ENCODE data around the gene MTMR2. TPM values are rescaled to one million over a fixed set of nuclear protein-coding genes. Genes with fewer than 3 reads are reported as not detected.

Gene MTMR2
- total and polyA plus RNA-seq, 10 of the 15 experiments (the other 5 are each of a cell fraction or from before 2014, with no cell fraction given), result 7.6 to 46.6 (median 22.5) TPM

GRCh38 chr11:95831198-95831883, 92.6 kb downstream of the MTMR2 start:
- POLR2A ChIA-PET, result no interaction called here
- SMC1A ChIA-PET (ENCODE audit: uncharacterized antibody, unreplicated experiment), result interaction anchor here (1.0 to 1.1 kb wide), 2 partner anchors 30 to 120 kb away, joined by 3 to 5 read pairs; no protein-coding TSS in a partner anchor
- ATAC-seq (peak; percentile 30; the same call in 2 of the 3 replicates), FAIRE-seq (no peak), DNase-seq (ENCODE audit: low read depth, low spot score) (no peak)
- 5% methylated on average over 2 of the region's 2 CpGs for WGBS (ENCODE audit: insufficient coverage, insufficient replicate concordance, low lambda C conversion rate, missing lambda C conversion rate)
- H3K4me3 ChIP-seq, result no peak overlapping the region
- H3K9ac ChIP-seq (ENCODE audit: control insufficient read depth, insufficient read depth, low read length), result no peak overlapping the region
- H4K20me1 ChIP-seq (ENCODE audit: control insufficient read depth, insufficient read depth), result no peaks in the 10 kb centered on the region
- intact Hi-C loops (cut with micrococcal nuclease; ENCODE audit: unreplicated experiment), result no loop called here
- TSS peak; percentile 27 for BruUV-seq (replicated peaks)
- no peaks in the 10 kb centered on the region for H3K9me3 ChIP-seq (replicated peaks; ENCODE audit: control insufficient read depth, insufficient read depth, low read length)
- RAD21 ChIA-PET (ENCODE audit: unreplicated experiment), result no interaction called here
- no peaks in the 10 kb centered on the region for H3K27me3 ChIP-seq (replicated peaks in 1 of 2; ENCODE audit: control insufficient read depth in 2 of 2, insufficient read depth in 2 of 2, low read length in 1 of 2)
- TF ChIP-seq CREB1 (IDR thresholded peaks at IDR 0.05; ENCODE audit: low read depth) (no peak), SPI1 (IDR thresholded peaks at IDR 0.05; ENCODE audit: borderline replicate concordance, insufficient read depth, low read depth, low read length) (peak; percentile 62; the same call in 1 of the 2 replicates)
- H3K27ac ChIP-seq (ENCODE audit: control insufficient read depth, insufficient read depth), result no peak overlapping the region
- peaks cover 0 to 15% of the 10 kb centered on the region in 2 experiments for H3K36me3 ChIP-seq (ENCODE audit: control insufficient read depth in 2 of 2, insufficient read depth in 2 of 2, low read length in 1 of 2)
- H3K4me1 ChIP-seq (ENCODE audit: control insufficient read depth, insufficient read depth, low read length), result no peaks in the 10 kb centered on the region
- no peaks in the 10 kb centered on the region for H3K79me2 ChIP-seq (ENCODE audit: control insufficient read depth, insufficient read depth, low read length)
- no peak overlapping the region for H3K4me2 ChIP-seq (ENCODE audit: control insufficient read depth, insufficient read depth)
- in situ Hi-C loops (cut with MboI), result no loop called here
- H2AFZ ChIP-seq (ENCODE audit: control insufficient read depth, low read depth, low read length), result no peak overlapping the region
- CTCF ChIA-PET, result interaction anchor here (1.0 to 1.3 kb wide), 4 partner anchors 8 to 598 kb away, joined by 3 to 5 read pairs (median 4); partner anchors contain the start of gene MAML2

- in situ Hi-C loops (cut with MboI), result no loop called here
- Histone ChIP-seq H3K27ac (ENCODE audit: control insufficient read depth, insufficient read depth) (no peak overlapping the region), H3K36me3 (ENCODE audit: control insufficient read depth in 2 of 2, insufficient read depth in 2 of 2, low read length in 1 of 2) (peaks cover 0 to 10% of the 10 kb centered on the region in 2 experiments), H2AFZ (ENCODE audit: control insufficient read depth, low read depth, low read length) (no peak overlapping the region), H4K20me1 (ENCODE audit: control insufficient read depth, insufficient read depth) (no peaks in the 10 kb centered on the region), H3K79me2 (ENCODE audit: control insufficient read depth, insufficient read depth, low read length) (no peaks in the 10 kb centered on the region), H3K27me3 (replicated peaks in 1 of 2; ENCODE audit: control insufficient read depth in 2 of 2, insufficient read depth in 2 of 2, low read length in 1 of 2) (no peaks in the 10 kb centered on the region), H3K4me2 (ENCODE audit: control insufficient read depth, insufficient read depth) (no peak overlapping the region), H3K4me3 (no peak overlapping the region), H3K4me1 (ENCODE audit: control insufficient read depth, insufficient read depth, low read length) (no peaks in the 10 kb centered on the region), H3K9ac (ENCODE audit: control insufficient read depth, insufficient read depth, low read length) (no peak overlapping the region), H3K9me3 (replicated peaks; ENCODE audit: control insufficient read depth, insufficient read depth, low read length) (no peaks in the 10 kb centered on the region)
- no TSS peak for BruUV-seq (replicated peaks)
- ChIA-PET SMC1A (ENCODE audit: uncharacterized antibody, unreplicated experiment) (interaction anchor here (1.3 to 2.1 kb wide), 4 partner anchors 9 to 49 kb away, joined by 3 to 6 read pairs (median 5); no protein-coding TSS in a partner anchor), POLR2A (interaction anchor here (0.5 kb wide), 1 partner anchor 416 kb away, joined by 5 read pairs; no protein-coding TSS in a partner anchor), RAD21 (ENCODE audit: unreplicated experiment) (interaction anchor here (1.3 kb wide), 1 partner anchor 564 kb away, joined by 4 read pairs; no protein-coding TSS in a partner anchor), CTCF (interaction anchor here (0.8 to 1.5 kb wide), 4 partner anchors 9 to 40 kb away, joined by 3 to 4 read pairs (median 3); partner anchors contain the start of gene FAM76B)
- DNase-seq (ENCODE audit: low read depth, low spot score) (no peak), ATAC-seq (no peak; the same call in 2 of the 3 replicates), FAIRE-seq (no peak)
- intact Hi-C loops (cut with micrococcal nuclease; ENCODE audit: unreplicated experiment), result no loop called here
- 97% methylated on average over 1 of the region's 1 CpG for WGBS (ENCODE audit: insufficient coverage, insufficient replicate concordance, low lambda C conversion rate, missing lambda C conversion rate)
- no peak for TF ChIP-seq TAF1 (IDR thresholded peaks at IDR 0.05; ENCODE audit: borderline replicate concordance, low read depth, low read length)
- no peak for TF ChIP-seq RFX5 (IDR thresholded peaks at IDR 0.05; ENCODE audit: low read depth, low read length)
- no peak for TF ChIP-seq KDM1A (IDR thresholded peaks at IDR 0.05; ENCODE audit: borderline replicate concordance)
- no peak for TF ChIP-seq CUX1 (IDR thresholded peaks at IDR 0.05; ENCODE audit: insufficient replicate concordance, low read depth, low read length)
- no peak for TF ChIP-seq PKNOX1 (IDR thresholded peaks at IDR 0.05)
- TF ChIP-seq CBX3 (IDR thresholded peaks at IDR 0.05; ENCODE audit: borderline replicate concordance, low read depth), result no peak
These were observed 94.2 kb downstream of the MTMR2 start for GRCh38 chr11:95829580-95830259.
